Vagina (tissue), 2 donors: ENCODE results near the gene TMPRSS11D.

Source experiments
- POLR2A ChIP-seq, 2 donors: fragments of 450-650 bp; IDR thresholded peaks; one replicate each; pipeline ENCODE4 v1.6.1; 2017; ENCODE audit warnings: antibody characterized with exemption in 2 of 2, mild to moderate bottlenecking in 2 of 2, moderate library complexity in 2 of 2
- TF ChIP-seq, protein P1 (sequence below), 3 experiments: fragments of 450-650 bp in 2 of 3; fragments of 200-600 bp in 1 of 3; sonication (generic) in 1 of 3; IDR thresholded peaks; one replicate each; pipeline ENCODE4 v1.5.1; 2017 to 2019; ENCODE audit warnings: antibody characterized with exemption in 3 of 3, mild to moderate bottlenecking in 2 of 3, moderate library complexity in 2 of 3

DNA sequence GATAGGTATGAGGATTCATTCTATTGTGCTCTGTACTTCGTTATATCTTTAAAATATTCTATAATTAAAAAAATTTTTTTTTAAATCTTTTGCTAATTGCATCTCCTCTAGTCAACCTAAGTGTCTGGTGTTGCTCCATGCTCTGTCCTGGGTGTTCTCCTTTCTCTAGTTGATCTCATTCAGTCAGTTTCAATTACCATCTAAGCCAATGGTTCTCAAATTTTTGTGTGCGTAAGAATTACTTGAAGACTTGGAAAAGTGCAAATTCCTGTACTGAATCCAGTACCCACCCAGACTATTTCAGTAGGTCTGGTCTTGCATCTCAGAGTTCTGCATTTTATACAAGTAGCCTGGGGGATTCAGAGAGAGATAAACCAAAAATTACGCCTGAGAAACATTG lies 6.7 kb downstream of the TMPRSS11D start:
- no peak for TF ChIP-seq POLR2A (IDR thresholded peaks at IDR 0.05)
- TF ChIP-seq, protein P1, sequence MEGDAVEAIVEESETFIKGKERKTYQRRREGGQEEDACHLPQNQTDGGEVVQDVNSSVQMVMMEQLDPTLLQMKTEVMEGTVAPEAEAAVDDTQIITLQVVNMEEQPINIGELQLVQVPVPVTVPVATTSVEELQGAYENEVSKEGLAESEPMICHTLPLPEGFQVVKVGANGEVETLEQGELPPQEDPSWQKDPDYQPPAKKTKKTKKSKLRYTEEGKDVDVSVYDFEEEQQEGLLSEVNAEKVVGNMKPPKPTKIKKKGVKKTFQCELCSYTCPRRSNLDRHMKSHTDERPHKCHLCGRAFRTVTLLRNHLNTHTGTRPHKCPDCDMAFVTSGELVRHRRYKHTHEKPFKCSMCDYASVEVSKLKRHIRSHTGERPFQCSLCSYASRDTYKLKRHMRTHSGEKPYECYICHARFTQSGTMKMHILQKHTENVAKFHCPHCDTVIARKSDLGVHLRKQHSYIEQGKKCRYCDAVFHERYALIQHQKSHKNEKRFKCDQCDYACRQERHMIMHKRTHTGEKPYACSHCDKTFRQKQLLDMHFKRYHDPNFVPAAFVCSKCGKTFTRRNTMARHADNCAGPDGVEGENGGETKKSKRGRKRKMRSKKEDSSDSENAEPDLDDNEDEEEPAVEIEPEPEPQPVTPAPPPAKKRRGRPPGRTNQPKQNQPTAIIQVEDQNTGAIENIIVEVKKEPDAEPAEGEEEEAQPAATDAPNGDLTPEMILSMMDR (IDR thresholded peaks at IDR 0.05) = no peak
